Keratinocyte (primary cell): ENCODE results near the gene DAGLA.

Experiments used
- EZH2 ChIP-seq: IDR thresholded peaks from one replicate; pipeline ENCODE4 v1.6.1; 2012; ENCODE audit warnings: inconsistent platforms, mild to moderate bottlenecking, low read length, moderate library complexity
- TF ChIP-seq, protein P1 (sequence below), 3 experiments: IDR thresholded peaks in 1 of 3; conservative IDR thresholded peaks in 1 of 3; optimal IDR thresholded peaks in 1 of 3; 2 replicates in 2 of 3; 3 replicates in 1 of 3; pipeline versions ENCODE3 to v1.5.1; 2011; ENCODE audit warnings: low read length in 3 of 3, mild to moderate bottlenecking in 3 of 3, moderate library complexity in 2 of 3, control low read depth in 1 of 3, inconsistent platforms in 1 of 3; ENCODE audit not compliant: insufficient read depth in 2 of 3; ENCODE audit errors: extremely low read depth in 1 of 3

DNA sequence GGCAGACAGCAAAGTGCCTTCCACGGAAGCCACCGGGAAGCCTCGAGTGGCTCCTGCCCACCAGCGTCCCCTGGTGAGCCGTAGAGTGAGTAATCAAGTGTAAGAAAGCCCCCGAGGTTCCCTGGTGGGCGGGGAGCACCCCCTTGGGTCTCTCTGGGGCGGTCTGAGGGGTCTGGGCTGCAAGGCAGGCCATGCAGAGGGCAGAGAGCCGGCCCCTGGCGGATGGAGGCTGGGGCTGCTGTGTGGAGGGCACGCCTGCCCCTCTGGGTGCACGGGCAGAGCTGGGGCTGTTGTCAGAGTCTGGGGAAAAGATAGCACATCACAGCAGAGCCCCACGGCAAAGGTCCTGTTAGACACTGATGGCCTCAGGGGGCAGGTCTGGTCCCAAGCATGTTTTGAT lies 46.6 kb downstream of the DAGLA start:
- TF ChIP-seq, protein P1, sequence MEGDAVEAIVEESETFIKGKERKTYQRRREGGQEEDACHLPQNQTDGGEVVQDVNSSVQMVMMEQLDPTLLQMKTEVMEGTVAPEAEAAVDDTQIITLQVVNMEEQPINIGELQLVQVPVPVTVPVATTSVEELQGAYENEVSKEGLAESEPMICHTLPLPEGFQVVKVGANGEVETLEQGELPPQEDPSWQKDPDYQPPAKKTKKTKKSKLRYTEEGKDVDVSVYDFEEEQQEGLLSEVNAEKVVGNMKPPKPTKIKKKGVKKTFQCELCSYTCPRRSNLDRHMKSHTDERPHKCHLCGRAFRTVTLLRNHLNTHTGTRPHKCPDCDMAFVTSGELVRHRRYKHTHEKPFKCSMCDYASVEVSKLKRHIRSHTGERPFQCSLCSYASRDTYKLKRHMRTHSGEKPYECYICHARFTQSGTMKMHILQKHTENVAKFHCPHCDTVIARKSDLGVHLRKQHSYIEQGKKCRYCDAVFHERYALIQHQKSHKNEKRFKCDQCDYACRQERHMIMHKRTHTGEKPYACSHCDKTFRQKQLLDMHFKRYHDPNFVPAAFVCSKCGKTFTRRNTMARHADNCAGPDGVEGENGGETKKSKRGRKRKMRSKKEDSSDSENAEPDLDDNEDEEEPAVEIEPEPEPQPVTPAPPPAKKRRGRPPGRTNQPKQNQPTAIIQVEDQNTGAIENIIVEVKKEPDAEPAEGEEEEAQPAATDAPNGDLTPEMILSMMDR (optimal IDR thresholded peaks at IDR 0.05 in 1 of 3, IDR thresholded peaks at IDR 0.05 in 1 of 3, conservative IDR thresholded peaks at IDR 0.05 in 1 of 3; ENCODE audit: extremely low read depth in 1 of 3, insufficient read depth in 2 of 3, low read length in 3 of 3): no peak
- TF ChIP-seq EZH2: no peak
